Measurements from ENCODE around the gene DAAM1.

DAAM1 gene

GRCh38 chr14:59321626-59321949 is 133.1 kb downstream of the DAAM1 start:
- Histone ChIP-seq H3K79me2 (ENCODE audit: low read length) (no peaks in the 10 kb centered on the region), H4K20me1 (ENCODE audit: insufficient read depth, low read length) (no peaks in the 10 kb centered on the region), H3K27me3 (ENCODE audit: low read depth, low read length) (no peaks in the 10 kb centered on the region), H3K9me3 (ENCODE audit: insufficient read depth, low read length) (no peaks in the 10 kb centered on the region), H2AFZ (ENCODE audit: low read depth, low read length) (no peak overlapping the region), H3K4me3 (ENCODE audit: low read length) (no peak overlapping the region), H3K4me1 (ENCODE audit: low read length) (no peaks in the 10 kb centered on the region), H3K27ac (ENCODE audit: low read length) (no peak overlapping the region), H3K4me2 (ENCODE audit: low read length) (no peak overlapping the region), H3K36me3 (replicated peaks; ENCODE audit: low read depth, low read length) (peaks cover under 1% of the 10 kb centered on the region), H3K9ac (ENCODE audit: low read length) (no peak overlapping the region)
- no peak for TF ChIP-seq EZH2phosphoT487 (IDR thresholded peaks at IDR 0.05; ENCODE audit: low read depth)
- no peak for TF ChIP-seq CTCF (IDR thresholded peaks at IDR 0.05; ENCODE audit: low read depth, low read length)

- Histone ChIP-seq H2AFZ (ENCODE audit: low read depth, low read length) (no peak overlapping the region), H3K27ac (ENCODE audit: low read length) (no peak overlapping the region), H3K79me2 (ENCODE audit: low read length) (no peaks in the 10 kb centered on the region)
Observed at GRCh38 chr14:59325906-59326305, 137.4 kb downstream of the DAAM1 start.

GRCh38 chr14:59328454-59328853 is 140.0 kb downstream of the DAAM1 start:
- no peak overlapping the region for H3K4me3 ChIP-seq (ENCODE audit: low read length)
- H3K4me2 ChIP-seq (ENCODE audit: low read length) = no peak overlapping the region
- TF ChIP-seq CTCF (IDR thresholded peaks at IDR 0.05; ENCODE audit: low read depth, low read length) = no peak
- TF ChIP-seq EZH2phosphoT487 (IDR thresholded peaks at IDR 0.05; ENCODE audit: low read depth) = no peak
- H4K20me1 ChIP-seq (ENCODE audit: insufficient read depth, low read length) = no peaks in the 10 kb centered on the region
- no peaks in the 10 kb centered on the region for H3K27me3 ChIP-seq (ENCODE audit: low read depth, low read length)
- H3K79me2 ChIP-seq (ENCODE audit: low read length) = no peaks in the 10 kb centered on the region
- H2AFZ ChIP-seq (ENCODE audit: low read depth, low read length) = no peak overlapping the region
- H3K4me1 ChIP-seq (ENCODE audit: low read length) = no peaks in the 10 kb centered on the region
- H3K9ac ChIP-seq (ENCODE audit: low read length) = no peak overlapping the region
- no peak overlapping the region for H3K27ac ChIP-seq (ENCODE audit: low read length)
- peaks cover 20% of the 10 kb centered on the region for H3K36me3 ChIP-seq (replicated peaks; ENCODE audit: low read depth, low read length)
- H3K9me3 ChIP-seq (ENCODE audit: insufficient read depth, low read length) = no peaks in the 10 kb centered on the region

More at GRCh38 chr14:59325906-59326305, 137.4 kb downstream of the DAAM1 start:
- no peaks in the 10 kb centered on the region for H3K4me1 ChIP-seq (ENCODE audit: low read length)
- H3K9me3 ChIP-seq (ENCODE audit: insufficient read depth, low read length) = no peaks in the 10 kb centered on the region
- H3K9ac ChIP-seq (ENCODE audit: low read length) = no peak overlapping the region
- no peak for TF ChIP-seq CTCF (IDR thresholded peaks at IDR 0.05; ENCODE audit: low read depth, low read length)
- TF ChIP-seq EZH2phosphoT487 (IDR thresholded peaks at IDR 0.05; ENCODE audit: low read depth) = no peak
- no peaks in the 10 kb centered on the region for H4K20me1 ChIP-seq (ENCODE audit: insufficient read depth, low read length)
- no peak overlapping the region for H3K4me3 ChIP-seq (ENCODE audit: low read length)
- H3K36me3 ChIP-seq (replicated peaks; ENCODE audit: low read depth, low read length) = peaks cover 14% of the 10 kb centered on the region
- no peak overlapping the region for H3K4me2 ChIP-seq (ENCODE audit: low read length)
- no peaks in the 10 kb centered on the region for H3K27me3 ChIP-seq (ENCODE audit: low read depth, low read length)

- Histone ChIP-seq H3K36me3 (replicated peaks; ENCODE audit: low read depth, low read length) (peaks cover 22% of the 10 kb centered on the region), H3K27ac (ENCODE audit: low read length) (no peak overlapping the region), H3K4me1 (ENCODE audit: low read length) (peaks cover 5% of the 10 kb centered on the region), H3K4me3 (ENCODE audit: low read length) (no peak overlapping the region), H3K9me3 (ENCODE audit: insufficient read depth, low read length) (no peaks in the 10 kb centered on the region), H3K9ac (ENCODE audit: low read length) (no peak overlapping the region), H3K27me3 (ENCODE audit: low read depth, low read length) (no peaks in the 10 kb centered on the region), H2AFZ (ENCODE audit: low read depth, low read length) (no peak overlapping the region), H3K4me2 (ENCODE audit: low read length) (no peak overlapping the region), H4K20me1 (ENCODE audit: insufficient read depth, low read length) (no peaks in the 10 kb centered on the region), H3K79me2 (ENCODE audit: low read length) (no peaks in the 10 kb centered on the region)
- no peak for TF ChIP-seq CTCF (IDR thresholded peaks at IDR 0.05; ENCODE audit: low read depth, low read length)
Observed at GRCh38 chr14:59330455-59330854, 142.0 kb downstream of the DAAM1 start.
